ENCODE measurements around the gene GARIN5A. TPM values are rescaled to one million over a fixed set of nuclear protein-coding genes. Genes with fewer than 3 reads are reported as not detected.

GARIN5A gene
- total and polyA plus RNA-seq, 9 of the 15 experiments (the other 6 are each of a cell fraction or from before 2014, with no cell fraction given): 0.10 to 0.82 (median 0.23) TPM; not detected in 2

- H3K9me1 ChIP-seq (ENCODE audit: control insufficient read depth, insufficient read depth, low read length): peaks cover 4% of the 10 kb centered on the region
- no peaks in the 10 kb centered on the region; the same call in 2 of the 3 replicates for H3K79me2 ChIP-seq (ENCODE audit: control insufficient read depth, insufficient read depth, low read length)
- no peaks in the 10 kb centered on the region for H3K27me3 ChIP-seq (ENCODE audit: control insufficient read depth in 2 of 2, insufficient read depth in 2 of 2, low read length in 2 of 2)
- no peak overlapping the region for H3K27ac ChIP-seq (ENCODE audit: extremely low read depth, low read depth, low read length)
- H3K4me3 ChIP-seq: no peak overlapping the region
- DNase-seq (ENCODE audit: extremely low read depth in 1 of 4, low spot score in 3 of 4) (no peak), ATAC-seq (no peak), FAIRE-seq (no peak)
- no peak overlapping the region for H2AFZ ChIP-seq (ENCODE audit: low read depth, low read length)
- BruUV-seq (replicated peaks): no TSS peak
- TF ChIP-seq RFX1 (IDR thresholded peaks at IDR 0.05) (peak; percentile 85), ZNF740 (CRISPR knock-in tag; IDR thresholded peaks at IDR 0.05) (peak; percentile 70; the same call in 1 of the 2 replicates), ZNF740 (tag; IDR thresholded peaks at IDR 0.05) (no peak), ZNF584 (CRISPR knock-in tag; IDR thresholded peaks at IDR 0.05; ENCODE audit: low read depth) (no peak), POLR2A (conservative IDR thresholded peaks at IDR 0.05) (0 out of 2 replicates have a peak, but pooled peaks have one; percentile 21), SUPT5H (IDR thresholded peaks at IDR 0.05) (0 out of 2 replicates have a peak, but pooled peaks have one; percentile 32), CEBPG (CRISPR knock-in tag; IDR thresholded peaks at IDR 0.05) (no peak), CEBPG (tag; conservative IDR thresholded peaks at IDR 0.05 in 1 of 2, IDR thresholded peaks at IDR 0.05 in 1 of 2) (no peak), RBM14 (IDR thresholded peaks at IDR 0.05; ENCODE audit: borderline replicate concordance, insufficient read depth, low read depth, low read length) (0 out of 2 replicates have a peak, but pooled peaks have one; percentile 24), POLR2G (IDR thresholded peaks at IDR 0.05; ENCODE audit: low read depth, low read length) (peak; percentile 57; the same call in 1 of the 2 replicates)
- POLR2A ChIA-PET: interaction anchor here (1.0 kb wide), 1 partner anchor 19 kb away, joined by 3 read pairs; no protein-coding TSS in a partner anchor
- CTCF ChIA-PET (ENCODE audit: low intra/inter-chr PET ratio): no interaction called here
- intact Hi-C loops (cut with micrococcal nuclease) (no loop called here), in situ Hi-C loops (cut with MboI) (no loop called here)
- H3K9me3 ChIP-seq (replicated peaks; ENCODE audit: control insufficient read depth, insufficient read depth, low read depth, low read length): no peaks in the 10 kb centered on the region
- no peak overlapping the region for H3K4me2 ChIP-seq (ENCODE audit: insufficient read depth, low read length)
- WGBS (ENCODE audit: insufficient coverage, low coverage, missing lambda C conversion rate): 28% methylated on average over 24 of the region's 38 CpGs
- peak overlapping the region in 1 of 2 experiments; percentile 40; a peak in 2 of 4 replicates for H3K9ac ChIP-seq (ENCODE audit: insufficient read depth in 1 of 2, low read depth in 2 of 2, low read length in 2 of 2)
- H3K4me1 ChIP-seq (replicated peaks in 1 of 2; ENCODE audit: control insufficient read depth in 2 of 2, insufficient read depth in 2 of 2, low read length in 2 of 2): peaks cover 5 to 67% of the 10 kb centered on the region in 2 experiments; a peak in 4 of 5 replicates
- H4K20me1 ChIP-seq (replicated peaks; ENCODE audit: control insufficient read depth, insufficient read depth, low read length): no peaks in the 10 kb centered on the region
- H3K36me3 ChIP-seq (ENCODE audit: control insufficient read depth, insufficient read depth, low read length): no peaks in the 10 kb centered on the region
These were observed 37.9 kb upstream of the GARIN5A start for GRCh38 chr19:50514346-50515167.
